Sigmoid colon (tissue), 7 donors: Measurements from ENCODE around the gene IL34. TPM values are rescaled to one million over a fixed set of nuclear protein-coding genes. Genes with fewer than 3 reads are reported as not detected.

ENCODE experiments used
- DNase-seq: peaks from one replicate; pipeline ENCODE4 v3.0.0-alpha.2; 2019
- H3K27ac ChIP-seq, 4 donors: fragments of 200-600 bp; sonication (generic); one replicate each; pipeline ENCODE4 v1.5.1; 2016 to 2019; ENCODE audit warnings: mild to moderate bottlenecking in 1 of 4
- H3K27me3 ChIP-seq, 3 donors: fragments of 200-600 bp; sonication (generic); one replicate each; pipeline ENCODE4 v1.5.1; 2019; ENCODE audit warnings: mild to moderate bottlenecking in 1 of 3
- H3K36me3 ChIP-seq, 4 donors: fragments of 200-600 bp; sonication (generic); one replicate each; pipeline ENCODE4 v1.5.1; 2016 to 2019
- H3K4me1 ChIP-seq, 4 donors: fragments of 200-600 bp; sonication (generic); one replicate each; pipeline ENCODE4 v1.5.1; 2017 to 2019
- H3K4me3 ChIP-seq, 4 donors: fragments of 200-600 bp; sonication (generic); one replicate each; pipeline ENCODE4 v1.5.1; 2017 to 2019; ENCODE audit warnings: mild to moderate bottlenecking in 2 of 4, moderate library complexity in 1 of 4
- H3K9me3 ChIP-seq, 4 donors: fragments of 200-600 bp in 3 of 4; sonication (generic) in 3 of 4; one replicate each; pipeline versions ENCODE4 v1.5.1 to v1.6.1; 2013 to 2019
- CTCF ChIP-seq, 4 experiments: fragments of 450-650 bp in 3 of 4; fragments of 200-600 bp in 1 of 4; IDR thresholded peaks; one replicate each; pipeline ENCODE4 v1.5.1; 2016 to 2019; ENCODE audit warnings: antibody characterized with exemption in 4 of 4, mild to moderate bottlenecking in 3 of 4, moderate library complexity in 2 of 4
- EP300 ChIP-seq, 4 donors: sonication (generic); formaldehyde crosslinking; IDR thresholded peaks; one replicate each; pipeline ENCODE4 v1.6.1; 2017; ENCODE audit warnings: antibody characterized with exemption in 4 of 4
- POLR2A ChIP-seq, 2 donors: fragments of 450-650 bp; IDR thresholded peaks; one replicate each; pipeline ENCODE4 v1.6.1; 2016; ENCODE audit warnings: antibody characterized with exemption in 2 of 2, mild to moderate bottlenecking in 2 of 2, moderate library complexity in 2 of 2
- POLR2AphosphoS5 ChIP-seq, 4 donors: sonication (generic); formaldehyde crosslinking; IDR thresholded peaks; one replicate each; pipeline ENCODE4 v1.6.1; 2017; ENCODE audit warnings: antibody characterized with exemption in 4 of 4
- WGBS, 2 donors: extraction: QIAGEN DNeasy Blood & Tissue Kit; methylation state at CpG; one replicate each; pipeline ENCODE4 v1.1.7; 2013; 5-methylcytosine and 5-hydroxymethylcytosine counted together
- intact Hi-C: fragments of 100-400 bp; cut with DNase I; formaldehyde crosslinking; loops from one replicate; pipeline ENCODE4 v1.15.1; 2023
- polyA plus RNA-seq, 3 donors: library from polyadenylated mRNA; stranded (reverse); fragments of 200-250 nt; gene quantifications; one replicate each; pipeline ENCODE4 v1.2.3, GENCODE V29; 2013
- total RNA-seq, 4 donors: library from RNA; depleted of rRNA; stranded (reverse); fragments of >200 nt; gene quantifications; one replicate each; pipeline ENCODE4 v1.1.0, GENCODE V29; 2016
- donor health status: healthy with polysubstance abuse.
- donor health status: Bipolar disorder and iron deficiency.
- donor health status: healthy.

The IL34 gene
- total and polyA plus RNA-seq, 7 donors = 1.8 to 5.5 (median 4.6) TPM; not detected in 2

- H3K27me3 ChIP-seq = no peaks in the 10 kb centered on the region
- H3K27ac ChIP-seq = peak overlapping the region; percentile 86 to 99 (median 96)
- H3K4me3 ChIP-seq = no peak overlapping the region
- TF ChIP-seq POLR2AphosphoS5 (IDR thresholded peaks at IDR 0.05) (no peak), POLR2A (IDR thresholded peaks at IDR 0.05) (no peak), CTCF (IDR thresholded peaks at IDR 0.05) (no peak), EP300 (IDR thresholded peaks at IDR 0.05) (no peak)
- H3K4me1 ChIP-seq = peaks cover 0 to 54% (median 40%) of the 10 kb centered on the region in 4 donors
- no peaks in the 10 kb centered on the region for H3K9me3 ChIP-seq
- intact Hi-C loops = no loop called here
- H3K36me3 ChIP-seq = peaks cover 34 to 72% (median 64%) of the 10 kb centered on the region in 4 donors
- no peak for DNase-seq
- WGBS, 2 donors = 91 to 93% methylated on average over 22 of the region's 22 CpGs
These were observed 31.9 kb downstream of the IL34 start for GRCh38 chr16:70678121-70678897.

- intact Hi-C loops = loop anchor here (1.0 kb wide), 1 partner anchor 92 kb away; no protein-coding TSS in a partner anchor
- H3K4me3 ChIP-seq = no peak overlapping the region
- H3K27ac ChIP-seq = peak overlapping the region; percentile 86 to 99 (median 96)
- no peak for DNase-seq
- H3K4me1 ChIP-seq = peaks cover 0 to 62% (median 48%) of the 10 kb centered on the region in 4 donors
- no peaks in the 10 kb centered on the region for H3K27me3 ChIP-seq
- no peak for TF ChIP-seq CTCF (IDR thresholded peaks at IDR 0.05)
- TF ChIP-seq POLR2AphosphoS5 (IDR thresholded peaks at IDR 0.05) = peak in 1 of 4 donors; percentile 10
- no peak for TF ChIP-seq EP300 (IDR thresholded peaks at IDR 0.05)
- TF ChIP-seq POLR2A (IDR thresholded peaks at IDR 0.05) = no peak
- 89 to 90% methylated on average over 31 of the region's 31 CpGs for WGBS, 2 donors
- H3K36me3 ChIP-seq = peaks cover 34 to 64% (median 59%) of the 10 kb centered on the region in 4 donors
- no peaks in the 10 kb centered on the region for H3K9me3 ChIP-seq
These were observed 32.7 kb downstream of the IL34 start for GRCh38 chr16:70678898-70679670.

- peak in 1 of 4 donors; percentile 1 for TF ChIP-seq POLR2AphosphoS5 (IDR thresholded peaks at IDR 0.05)
- TF ChIP-seq CTCF (IDR thresholded peaks at IDR 0.05) = peak in 2 of 4 experiments; percentile 14 to 78
- TF ChIP-seq EP300 (IDR thresholded peaks at IDR 0.05) = no peak
- TF ChIP-seq POLR2A (IDR thresholded peaks at IDR 0.05) = no peak
- Histone ChIP-seq H3K4me1 (peaks cover 0 to 70% (median 54%) of the 10 kb centered on the region in 4 donors), H3K9me3 (no peaks in the 10 kb centered on the region), H3K36me3 (peaks cover 34 to 56% (median 51%) of the 10 kb centered on the region in 4 donors), H3K4me3 (no peak overlapping the region), H3K27ac (peak overlapping the region; percentile 86 to 99 (median 96)), H3K27me3 (no peaks in the 10 kb centered on the region)
- no peak for DNase-seq
- intact Hi-C loops = loop anchor here (1.0 kb wide), 2 partner anchors 58 to 91 kb away; no protein-coding TSS in a partner anchor
- 64 to 72% methylated on average over 80 of the region's 80 CpGs for WGBS, 2 donors
These were observed 33.5 kb downstream of the IL34 start for GRCh38 chr16:70679671-70680494.
